RWPE1 (cell line): Measurements from ENCODE around the gene CWC27.

Source experiments
- CTCF ChIA-PET: fragments of 350-600 bp; sonication (Branson Sonifier 250); formaldehyde crosslinking; extraction: SDS; loops from one replicate; lab custom pipeline; 2021; lab: Yijun Ruan, JAX
- POLR2A ChIA-PET: fragments of 400-600 bp; formaldehyde crosslinking; extraction: SDS; loops from one replicate; lab custom pipeline; 2020; ENCODE audit warnings: antibody characterized with exemption; ENCODE audit not compliant: low non-redundant PET; lab: Yijun Ruan, JAX
- DNase-seq: peaks from one replicate; pipeline ENCODE4 v3.0.0; 2012; ENCODE audit warnings: low spot score
- H3K27ac ChIP-seq: fragments of 450-650 bp; 2 replicates; pipeline ENCODE4 v1.5.1; 2017
- TF ChIP-seq, protein P1 (sequence below): fragments of 450-650 bp; conservative IDR thresholded peaks from 2 replicates; pipeline ENCODE4 v1.5.1; 2017; ENCODE audit warnings: low read depth, mild to moderate bottlenecking

CWC27 gene

DNA sequence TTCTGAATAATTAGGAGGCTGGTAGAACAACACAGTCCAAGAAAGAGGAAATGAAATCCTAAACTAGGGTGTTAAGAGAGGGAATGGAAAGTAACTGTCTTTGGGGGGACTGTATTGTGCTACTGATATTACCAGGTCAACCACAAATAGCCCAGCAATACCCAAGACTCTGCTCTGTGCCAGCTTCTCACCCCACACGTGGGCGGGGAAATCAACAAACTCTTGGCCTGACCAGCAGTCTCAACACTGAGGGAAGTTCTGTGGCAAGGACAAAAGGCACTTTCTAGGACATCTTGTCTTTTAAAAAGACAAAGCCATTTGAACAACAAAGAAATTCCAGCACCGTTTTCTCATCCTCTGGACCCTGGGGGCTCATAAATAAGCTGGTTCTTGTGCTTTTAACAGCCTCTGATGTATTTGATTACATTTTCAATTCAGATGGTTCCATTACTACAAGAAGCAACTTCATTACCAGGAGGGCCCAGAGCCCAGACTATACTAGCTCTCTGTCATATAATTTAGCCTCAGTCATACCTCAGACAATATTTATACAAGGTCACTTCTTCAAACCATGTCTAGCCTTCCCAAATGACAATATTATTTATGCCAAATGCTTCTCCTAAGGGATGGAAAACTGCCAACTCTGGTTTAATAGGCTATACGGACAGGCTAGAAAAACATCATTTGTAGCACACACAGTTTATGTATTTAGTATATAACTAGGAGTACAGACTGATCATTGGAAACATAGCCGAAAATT, 297.8 kb downstream of the CWC27 start:
- TF ChIP-seq, protein P1, sequence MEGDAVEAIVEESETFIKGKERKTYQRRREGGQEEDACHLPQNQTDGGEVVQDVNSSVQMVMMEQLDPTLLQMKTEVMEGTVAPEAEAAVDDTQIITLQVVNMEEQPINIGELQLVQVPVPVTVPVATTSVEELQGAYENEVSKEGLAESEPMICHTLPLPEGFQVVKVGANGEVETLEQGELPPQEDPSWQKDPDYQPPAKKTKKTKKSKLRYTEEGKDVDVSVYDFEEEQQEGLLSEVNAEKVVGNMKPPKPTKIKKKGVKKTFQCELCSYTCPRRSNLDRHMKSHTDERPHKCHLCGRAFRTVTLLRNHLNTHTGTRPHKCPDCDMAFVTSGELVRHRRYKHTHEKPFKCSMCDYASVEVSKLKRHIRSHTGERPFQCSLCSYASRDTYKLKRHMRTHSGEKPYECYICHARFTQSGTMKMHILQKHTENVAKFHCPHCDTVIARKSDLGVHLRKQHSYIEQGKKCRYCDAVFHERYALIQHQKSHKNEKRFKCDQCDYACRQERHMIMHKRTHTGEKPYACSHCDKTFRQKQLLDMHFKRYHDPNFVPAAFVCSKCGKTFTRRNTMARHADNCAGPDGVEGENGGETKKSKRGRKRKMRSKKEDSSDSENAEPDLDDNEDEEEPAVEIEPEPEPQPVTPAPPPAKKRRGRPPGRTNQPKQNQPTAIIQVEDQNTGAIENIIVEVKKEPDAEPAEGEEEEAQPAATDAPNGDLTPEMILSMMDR: no peak
- POLR2A ChIA-PET: no interaction called here
- H3K27ac ChIP-seq: no peak overlapping the region
- no peak for DNase-seq
- CTCF ChIA-PET: no interaction called here

DNA sequence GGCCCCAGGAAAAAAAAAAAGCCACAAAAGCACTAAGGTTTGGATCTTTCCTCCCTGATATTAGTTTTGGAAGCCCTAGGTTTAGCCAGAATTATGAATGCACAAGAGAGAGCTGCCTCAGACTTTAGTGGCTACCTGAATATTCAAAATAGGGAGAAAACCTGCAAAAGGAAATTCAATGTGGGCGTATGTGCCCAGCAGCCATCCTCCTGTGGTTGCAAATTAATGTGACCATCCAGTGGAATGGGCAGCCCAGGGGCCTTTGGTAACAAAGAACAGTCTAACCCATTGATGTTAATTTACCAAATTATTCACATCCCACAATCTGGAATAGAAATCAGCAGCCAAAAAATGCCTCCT, 298.4 kb downstream of the CWC27 start:
- TF ChIP-seq, protein P1: no peak
- no peak overlapping the region for H3K27ac ChIP-seq
- ChIA-PET POLR2A (no interaction called here), CTCF (interaction anchor here (0.7 kb wide), 1 partner anchor 376 kb away, joined by 3 read pairs; no protein-coding TSS in a partner anchor)
- no peak for DNase-seq
